Subcutaneous abdominal adipose tissue (tissue), 5 donors: Measurements from ENCODE around the gene MAP2K7.
"Not testable (repeated sequence)": the region's sequence is repeated elsewhere in the genome, so short reads cannot be mapped to it uniquely, and the experiment has no call there.

ENCODE experiments used
- H3K27ac ChIP-seq: one replicate; pipeline ENCODE4 v1.7.0; 2013; ENCODE audit warnings: low read depth, mild to moderate bottlenecking, inconsistent platforms, low read length, moderate library complexity
- H3K27me3 ChIP-seq, 5 donors: one replicate each; pipeline ENCODE4 v1.7.0; 2013; ENCODE audit warnings: low read length in 5 of 5, inconsistent platforms in 1 of 5; ENCODE audit not compliant: control insufficient read depth in 5 of 5, insufficient read depth in 4 of 5
- H3K36me3 ChIP-seq, 5 donors: one replicate each; pipeline ENCODE4 v1.7.0; 2013; ENCODE audit warnings: low read length in 5 of 5; ENCODE audit not compliant: control insufficient read depth in 5 of 5, insufficient read depth in 5 of 5
- H3K4me1 ChIP-seq, 5 donors: one replicate each; pipeline ENCODE4 v1.7.0; 2013; ENCODE audit warnings: low read length in 5 of 5, mild to moderate bottlenecking in 3 of 5, moderate library complexity in 1 of 5; ENCODE audit not compliant: control insufficient read depth in 5 of 5, insufficient read depth in 5 of 5
- H3K4me3 ChIP-seq, 5 donors: one replicate each; pipeline ENCODE4 v1.7.0; 2013; ENCODE audit warnings: low read length in 5 of 5, low read depth in 1 of 5
- H3K9ac ChIP-seq, 5 donors: one replicate each; pipeline ENCODE4 v1.7.0; 2013; ENCODE audit warnings: low read length in 5 of 5, mild to moderate bottlenecking in 4 of 5, moderate library complexity in 3 of 5
- H3K9me3 ChIP-seq, 5 donors: one replicate each; pipeline ENCODE4 v1.7.0; 2013; ENCODE audit warnings: low read length in 5 of 5; ENCODE audit not compliant: control insufficient read depth in 5 of 5
- donor health status: healthy.
- donor health status: healthy.
- donor health status: healthy.
- donor health status: healthy.
- donor health status: healthy.

Gene MAP2K7

GRCh38 chr19:7913652-7914051 is 10.0 kb downstream of the MAP2K7 start:
- H3K9me3 ChIP-seq: no peaks in the 10 kb centered on the region
- H3K27ac ChIP-seq: no peak overlapping the region
- peaks cover 24 to 29% (median 25%) of the 10 kb centered on the region in 5 donors for H3K27me3 ChIP-seq
- peaks cover 0 to 45% (median 35%) of the 10 kb centered on the region in 5 donors for H3K36me3 ChIP-seq
- no peak overlapping the region for H3K9ac ChIP-seq
- no peak overlapping the region for H3K4me3 ChIP-seq
- peaks cover 0 to 23% (median 19%) of the 10 kb centered on the region in 5 donors for H3K4me1 ChIP-seq

GRCh38 chr19:7914099-7914498 is 10.4 kb downstream of the MAP2K7 start:
- peaks cover 0 to 40% (median 34%) of the 10 kb centered on the region in 5 donors for H3K36me3 ChIP-seq
- H3K27ac ChIP-seq: no peak overlapping the region
- H3K4me3 ChIP-seq: no peak overlapping the region
- no peak overlapping the region for H3K9ac ChIP-seq
- no peaks in the 10 kb centered on the region for H3K9me3 ChIP-seq
- peaks cover 0 to 23% (median 19%) of the 10 kb centered on the region in 5 donors for H3K4me1 ChIP-seq
- H3K27me3 ChIP-seq: peaks cover 24 to 34% (median 30%) of the 10 kb centered on the region in 5 donors

GRCh38 chr19:7914598-7915045 is 10.9 kb downstream of the MAP2K7 start, which contains the start of gene TGFBR3L:
Gene TGFBR3L (plus strand): TSS chr19:7914830.
- Histone ChIP-seq H3K4me1 (peaks cover 0 to 28% (median 22%) of the 10 kb centered on the region in 5 donors), H3K27me3 (peaks cover 24 to 34% (median 30%) of the 10 kb centered on the region in 5 donors), H3K9ac (no peak within 1 kb of the TSS), H3K27ac (no peak within 1 kb of the TSS), H3K9me3 (no peaks in the 10 kb centered on the region), H3K4me3 (no peak within 1 kb of the TSS), H3K36me3 (peaks cover 0 to 36% (median 30%) of the 10 kb centered on the region in 5 donors)

GRCh38 chr19:7915250-7916102 is 11.8 kb downstream of the MAP2K7 start:
- H3K36me3 ChIP-seq: peaks cover 0 to 28% (median 23%) of the 10 kb centered on the region in 5 donors
- peaks cover 24 to 34% (median 30%) of the 10 kb centered on the region in 5 donors for H3K27me3 ChIP-seq
- H3K4me3 ChIP-seq: no peak overlapping the region
- no peak overlapping the region for H3K9ac ChIP-seq
- H3K27ac ChIP-seq: no peak overlapping the region
- no peaks in the 10 kb centered on the region for H3K9me3 ChIP-seq
- peaks cover 0 to 34% (median 26%) of the 10 kb centered on the region in 5 donors for H3K4me1 ChIP-seq

- Histone ChIP-seq H3K36me3 (peaks cover 0 to 21% (median 14%) of the 10 kb centered on the region in 5 donors), H3K27ac (no peak overlapping the region), H3K9me3 (no peaks in the 10 kb centered on the region), H3K4me3 (peak overlapping the region in 1 of 5 donors; percentile 42), H3K27me3 (peaks cover 24 to 34% (median 30%) of the 10 kb centered on the region in 5 donors), H3K4me1 (peaks cover 4 to 40% (median 31%) of the 10 kb centered on the region in 5 donors), H3K9ac (no peak overlapping the region)
Observed at GRCh38 chr19:7916103-7916954, 12.7 kb downstream of the MAP2K7 start.

- H3K4me1 ChIP-seq: peaks cover 10 to 46% (median 37%) of the 10 kb centered on the region in 5 donors
- peaks cover 0 to 16% (median 9%) of the 10 kb centered on the region in 5 donors for H3K36me3 ChIP-seq
- no peaks in the 10 kb centered on the region for H3K9me3 ChIP-seq
- no peak overlapping the region for H3K9ac ChIP-seq
- no peak overlapping the region for H3K27ac ChIP-seq
- peaks cover 24 to 34% (median 30%) of the 10 kb centered on the region in 5 donors for H3K27me3 ChIP-seq
- peak overlapping the region in 1 of 5 donors; percentile 51 for H3K4me3 ChIP-seq
Observed at GRCh38 chr19:7916955-7917266, 13.2 kb downstream of the MAP2K7 start.

- no peak overlapping the region for H3K27ac ChIP-seq
- H3K9ac ChIP-seq: no peak overlapping the region
- peaks cover 11 to 50% (median 43%) of the 10 kb centered on the region in 5 donors for H3K4me1 ChIP-seq
- H3K36me3 ChIP-seq: peaks cover 0 to 17% (median 10%) of the 10 kb centered on the region in 5 donors
- no peaks in the 10 kb centered on the region for H3K9me3 ChIP-seq
- peak overlapping the region in 3 of 5 donors; percentile 14 to 51 (median 22) for H3K4me3 ChIP-seq
- peaks cover 24 to 34% (median 30%) of the 10 kb centered on the region in 5 donors for H3K27me3 ChIP-seq
Observed at GRCh38 chr19:7917267-7918061, 13.8 kb downstream of the MAP2K7 start.

GRCh38 chr19:7918062-7918614 is 14.5 kb downstream of the MAP2K7 start:
- not testable (repeated sequence) for H3K9ac ChIP-seq, H3K27ac ChIP-seq

More at GRCh38 chr19:7918062-7918614, 14.5 kb downstream of the MAP2K7 start:
- Histone ChIP-seq H3K27me3 (peaks cover 24 to 34% (median 30%) of the 10 kb centered on the region in 5 donors), H3K36me3 (peaks cover 0 to 17% (median 11%) of the 10 kb centered on the region in 5 donors), H3K4me3 (peak overlapping the region in 2 of 5 donors; percentile 14 to 51), H3K4me1 (peaks cover 11 to 50% (median 43%) of the 10 kb centered on the region in 5 donors)
- not testable (repeated sequence) for H3K9me3 ChIP-seq
